Endothelial cell of umbilical vein (primary cell): ENCODE measurements around the gene FLG2.

ENCODE experiments used
- CTCF ChIP-seq, 2 donors: IDR thresholded peaks; 1 replicate in 1 of 2; 2 replicates in 1 of 2; pipeline ENCODE4 v1.5.1; 2011; ENCODE audit warnings: low read length in 2 of 2, mild to moderate bottlenecking in 2 of 2, moderate library complexity in 2 of 2, control low read depth in 1 of 2, inconsistent platforms in 1 of 2, low read depth in 1 of 2; ENCODE audit not compliant: insufficient read depth in 1 of 2; ENCODE audit errors: extremely low read depth in 1 of 2
- EZH2 ChIP-seq: IDR thresholded peaks from 2 replicates; pipeline ENCODE4 v1.6.1; 2012; ENCODE audit warnings: borderline replicate concordance, low read depth, mild to moderate bottlenecking, moderate library complexity, low read length, inconsistent platforms; ENCODE audit not compliant: severe bottlenecking
- POLR2A ChIP-seq: IDR thresholded peaks from 2 replicates; pipeline ENCODE4 v1.6.1; 2012; ENCODE audit warnings: low read depth, mild to moderate bottlenecking, control low read depth, low read length
- POLR2AphosphoS5 ChIP-seq: IDR thresholded peaks from 2 replicates; pipeline ENCODE4 v1.6.1; 2012; ENCODE audit warnings: low read depth, mild to moderate bottlenecking, control low read depth, low read length, moderate library complexity; ENCODE audit not compliant: insufficient read depth

- TF ChIP-seq POLR2AphosphoS5 = no peak
- no peak for TF ChIP-seq CTCF (IDR thresholded peaks at IDR 0.05; ENCODE audit: extremely low read depth in 1 of 2, insufficient read depth in 1 of 2, low read depth in 1 of 2, low read length in 2 of 2)
- TF ChIP-seq EZH2 = no peak
- no peak for TF ChIP-seq POLR2A
Observed at GRCh38 chr1:152374451-152374850, 14.6 kb upstream of the FLG2 start.
